Testis (tissue), 2 donors: ENCODE data around the gene SLX9.

Experiments
- POLR2A ChIP-seq: fragments of 450-650 bp; IDR thresholded peaks from one replicate; pipeline ENCODE4 v1.6.1; 2017; ENCODE audit warnings: antibody characterized with exemption, mild to moderate bottlenecking, moderate library complexity
- TF ChIP-seq, protein P1 (sequence below), 3 experiments: fragments of 450-650 bp in 2 of 3; fragments of 200-600 bp in 1 of 3; sonication (generic) in 1 of 3; IDR thresholded peaks; one replicate each; pipeline ENCODE4 v1.5.1; 2016 to 2019; ENCODE audit warnings: antibody characterized with exemption in 3 of 3, mild to moderate bottlenecking in 2 of 3, moderate library complexity in 1 of 3

DNA sequence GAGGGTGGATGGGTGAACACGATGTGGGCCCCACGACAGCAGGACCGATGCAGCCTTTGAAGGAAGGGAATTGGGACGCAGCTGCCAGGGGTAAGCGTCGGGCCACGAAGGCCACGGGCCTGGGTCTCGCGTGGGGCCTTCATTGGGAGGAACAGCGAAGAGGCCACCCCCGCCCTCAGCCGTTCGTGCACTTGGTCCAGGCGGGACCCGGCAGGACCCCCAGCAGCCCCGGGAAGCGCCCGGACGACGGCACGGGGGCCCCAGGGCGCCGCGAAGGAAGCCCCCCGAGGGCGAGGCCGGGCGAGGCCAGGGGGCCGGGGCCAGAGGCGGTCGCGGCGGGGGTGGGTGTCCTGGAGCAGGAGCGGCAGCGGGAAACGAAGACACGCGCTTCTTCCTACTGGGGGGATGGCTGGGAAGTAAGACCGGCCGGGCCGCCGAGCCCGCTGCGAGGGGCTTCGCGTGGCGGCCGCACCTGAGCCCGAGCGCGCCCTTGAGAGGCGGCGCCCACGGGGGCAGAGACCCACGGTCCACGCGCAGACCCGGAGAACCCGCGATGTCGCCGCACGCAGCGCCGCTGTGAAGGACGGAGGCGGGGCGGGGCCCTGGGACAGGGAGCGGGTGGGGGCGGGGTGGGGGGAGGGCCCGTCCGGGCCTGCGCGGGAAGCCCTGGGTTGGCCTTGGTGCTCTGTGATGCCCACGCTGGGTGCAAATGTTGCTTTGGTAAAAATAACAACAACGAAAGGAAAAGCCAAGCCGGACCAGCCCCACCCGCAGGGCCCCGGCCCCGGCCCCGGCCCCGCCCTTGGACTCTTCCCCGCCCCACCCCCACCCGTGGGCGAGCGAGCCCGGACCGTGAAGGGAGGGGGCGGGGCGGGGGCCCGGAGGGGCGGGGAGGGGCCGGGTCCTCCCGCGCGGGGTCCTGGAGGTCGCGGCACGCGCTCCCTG lies 78.6 kb downstream of the SLX9 start:
- TF ChIP-seq, protein P1, sequence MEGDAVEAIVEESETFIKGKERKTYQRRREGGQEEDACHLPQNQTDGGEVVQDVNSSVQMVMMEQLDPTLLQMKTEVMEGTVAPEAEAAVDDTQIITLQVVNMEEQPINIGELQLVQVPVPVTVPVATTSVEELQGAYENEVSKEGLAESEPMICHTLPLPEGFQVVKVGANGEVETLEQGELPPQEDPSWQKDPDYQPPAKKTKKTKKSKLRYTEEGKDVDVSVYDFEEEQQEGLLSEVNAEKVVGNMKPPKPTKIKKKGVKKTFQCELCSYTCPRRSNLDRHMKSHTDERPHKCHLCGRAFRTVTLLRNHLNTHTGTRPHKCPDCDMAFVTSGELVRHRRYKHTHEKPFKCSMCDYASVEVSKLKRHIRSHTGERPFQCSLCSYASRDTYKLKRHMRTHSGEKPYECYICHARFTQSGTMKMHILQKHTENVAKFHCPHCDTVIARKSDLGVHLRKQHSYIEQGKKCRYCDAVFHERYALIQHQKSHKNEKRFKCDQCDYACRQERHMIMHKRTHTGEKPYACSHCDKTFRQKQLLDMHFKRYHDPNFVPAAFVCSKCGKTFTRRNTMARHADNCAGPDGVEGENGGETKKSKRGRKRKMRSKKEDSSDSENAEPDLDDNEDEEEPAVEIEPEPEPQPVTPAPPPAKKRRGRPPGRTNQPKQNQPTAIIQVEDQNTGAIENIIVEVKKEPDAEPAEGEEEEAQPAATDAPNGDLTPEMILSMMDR (IDR thresholded peaks at IDR 0.05): no peak
- no peak for TF ChIP-seq POLR2A
